Hepatocyte (in vitro differentiated cells): ENCODE measurements around the gene PSMD12. TPM values are rescaled to one million over a fixed set of nuclear protein-coding genes. Genes with fewer than 3 reads are reported as not detected.
A peak's percentile ranks its signal among the peaks of the same experiment; 100 is the strongest.

Experiments used
- DNase-seq: peaks from one replicate; pipeline ENCODE4 v3.0.0-alpha.2; 2016; ENCODE audit warnings: low spot score
- H2AFZ ChIP-seq: fragments of 200-600 bp; sonication (generic); 2 replicates; pipeline ENCODE4 v1.6.0; 2016; ENCODE audit warnings: antibody characterized with exemption, mild to moderate bottlenecking
- H3K27ac ChIP-seq: fragments of 200-600 bp; sonication (generic); 2 replicates; pipeline ENCODE4 v1.5.1; 2016; ENCODE audit warnings: mild to moderate bottlenecking
- H3K27me3 ChIP-seq: fragments of 200-600 bp; sonication (generic); 2 replicates; pipeline ENCODE4 v1.6.1; 2016
- H3K36me3 ChIP-seq: fragments of 200-600 bp; sonication (generic); replicated peaks from 2 replicates; pipeline ENCODE4 v1.5.1; 2016; ENCODE audit warnings: low read depth; ENCODE audit not compliant: insufficient read depth
- H3K4me1 ChIP-seq: fragments of 200-600 bp; sonication (generic); 2 replicates; pipeline ENCODE4 v1.5.1; 2016; ENCODE audit warnings: mild to moderate bottlenecking, moderate library complexity; ENCODE audit not compliant: insufficient read depth
- H3K4me2 ChIP-seq: fragments of 200-600 bp; sonication (generic); 2 replicates; pipeline ENCODE4 v1.6.0; 2016
- H3K4me3 ChIP-seq: fragments of 200-600 bp; sonication (generic); 2 replicates; pipeline ENCODE4 v1.5.1; 2016; ENCODE audit warnings: mild to moderate bottlenecking
- H3K79me2 ChIP-seq: fragments of 200-600 bp; sonication (generic); 2 replicates; pipeline ENCODE4 v1.6.0; 2017; ENCODE audit warnings: mild to moderate bottlenecking
- H3K9me2 ChIP-seq: fragments of 200-600 bp; sonication (generic); replicated peaks from 2 replicates; pipeline ENCODE4 v1.6.0; 2017; ENCODE audit warnings: mild to moderate bottlenecking; ENCODE audit not compliant: insufficient read depth
- H3K9me3 ChIP-seq: fragments of 200-600 bp; sonication (generic); 2 replicates; pipeline ENCODE4 v1.5.1; 2016; ENCODE audit warnings: low read depth, mild to moderate bottlenecking
- H4K20me1 ChIP-seq: fragments of 200-600 bp; sonication (generic); 2 replicates; pipeline ENCODE4 v1.6.0; 2016; ENCODE audit warnings: mild to moderate bottlenecking; ENCODE audit not compliant: insufficient read depth, poor library complexity, severe bottlenecking
- CTCF ChIP-seq: fragments of 200-600 bp; sonication (generic); IDR thresholded peaks from 2 replicates; pipeline ENCODE4 v1.5.1; 2016; ENCODE audit warnings: antibody characterized with exemption, mild to moderate bottlenecking; ENCODE audit not compliant: poor library complexity
- EZH2 ChIP-seq: fragments of 200-600 bp; sonication (generic); IDR thresholded peaks from 2 replicates; pipeline ENCODE4 v1.6.1; 2016; ENCODE audit warnings: antibody characterized with exemption, mild to moderate bottlenecking, borderline replicate concordance
- EZH2phosphoT487 ChIP-seq: fragments of 200-600 bp; sonication (generic); IDR thresholded peaks from one replicate; pipeline ENCODE4 v1.6.1; 2018; ENCODE audit warnings: antibody characterized with exemption, mild to moderate bottlenecking, low read depth, moderate library complexity; ENCODE audit not compliant: unreplicated experiment, severe bottlenecking
- WGBS: methylation state at CpG from one replicate; pipeline ENCODE4 v1.1.6; 2016; ENCODE audit warnings: low lambda C conversion rate; ENCODE audit errors: missing lambda C conversion rate; 5-methylcytosine and 5-hydroxymethylcytosine counted together
- polyA plus RNA-seq: library from polyadenylated mRNA; unstranded; fragments of >200 nt; fragmentation: Nextera tagmentation; extraction: Ambion mirVana; gene quantifications from 2 replicates; pipeline ENCODE4 v1.2.1, GENCODE V29; 2016
- total RNA-seq: library from RNA; depleted of rRNA; stranded (reverse); fragments of >200 nt; gene quantifications from 2 replicates; pipeline ENCODE4 v1.2.3, GENCODE V29; 2014

Gene PSMD12
- total and polyA plus RNA-seq, 2 experiments from 2014 or later, result 28.4 to 65.3 TPM

- 69% methylated on average over 16 of the region's 16 CpGs for WGBS
- Histone ChIP-seq H3K79me2 (peaks cover 38% of the 10 kb centered on the region), H3K9me3 (no peaks in the 10 kb centered on the region), H3K27me3 (no peaks in the 10 kb centered on the region), H3K4me3 (no peak overlapping the region), H2AFZ (no peak overlapping the region), H4K20me1 (no peaks in the 10 kb centered on the region), H3K27ac (no peak overlapping the region), H3K4me1 (peaks cover 14% of the 10 kb centered on the region), H3K9me2 (no peaks in the 10 kb centered on the region), H3K36me3 (no peaks in the 10 kb centered on the region), H3K4me2 (no peak overlapping the region)
- DNase-seq, result peak; percentile 56
- TF ChIP-seq CTCF, result peak; percentile 64
- no peak for TF ChIP-seq EZH2
- no peak for TF ChIP-seq EZH2phosphoT487
These were observed 20.7 kb upstream of the PSMD12 start for GRCh38 chr17:67386965-67387551.

GRCh38 chr17:67385122-67385988 lies 19.0 kb upstream of the PSMD12 start:
- H3K4me3 ChIP-seq, result no peak overlapping the region
- H4K20me1 ChIP-seq, result no peaks in the 10 kb centered on the region
- peaks cover 4% of the 10 kb centered on the region for H3K4me1 ChIP-seq
- H3K36me3 ChIP-seq, result no peaks in the 10 kb centered on the region
- H3K79me2 ChIP-seq, result peaks cover 43% of the 10 kb centered on the region
- H3K27ac ChIP-seq, result no peak overlapping the region
- no peaks in the 10 kb centered on the region for H3K27me3 ChIP-seq
- DNase-seq, result no peak
- no peak overlapping the region for H3K4me2 ChIP-seq
- no peak overlapping the region for H2AFZ ChIP-seq
- no peaks in the 10 kb centered on the region for H3K9me2 ChIP-seq
- TF ChIP-seq EZH2 (no peak), CTCF (no peak), EZH2phosphoT487 (no peak)
- WGBS, result 94% methylated on average over 19 of the region's 20 CpGs
- no peaks in the 10 kb centered on the region for H3K9me3 ChIP-seq

- H3K4me1 ChIP-seq, result peaks cover 3% of the 10 kb centered on the region
- no peak overlapping the region for H3K27ac ChIP-seq
- TF ChIP-seq EZH2phosphoT487, result no peak
- H3K36me3 ChIP-seq, result no peaks in the 10 kb centered on the region
- H3K27me3 ChIP-seq, result no peaks in the 10 kb centered on the region
- H3K4me3 ChIP-seq, result no peak overlapping the region
- H4K20me1 ChIP-seq, result no peaks in the 10 kb centered on the region
- DNase-seq, result no peak
- no peaks in the 10 kb centered on the region for H3K9me3 ChIP-seq
- 65% methylated on average over 1 of the region's 1 CpG for WGBS
- H3K79me2 ChIP-seq, result peaks cover 46% of the 10 kb centered on the region
- no peak overlapping the region for H3K4me2 ChIP-seq
- H2AFZ ChIP-seq, result no peak overlapping the region
- no peaks in the 10 kb centered on the region for H3K9me2 ChIP-seq
These were observed 15.5 kb upstream of the PSMD12 start for GRCh38 chr17:67381929-67382257.

- Histone ChIP-seq H3K79me2 (peaks cover 28% of the 10 kb centered on the region), H3K4me2 (peak overlapping the region; percentile 98), H3K27me3 (no peaks in the 10 kb centered on the region), H3K4me1 (peaks cover 3% of the 10 kb centered on the region), H3K9me3 (no peaks in the 10 kb centered on the region), H3K9me2 (no peaks in the 10 kb centered on the region), H3K27ac (peak overlapping the region; percentile 79), H2AFZ (peak overlapping the region; percentile 94), H4K20me1 (no peaks in the 10 kb centered on the region), H3K4me3 (peak overlapping the region; percentile 31), H3K36me3 (no peaks in the 10 kb centered on the region)
- WGBS, result 61% methylated on average over 8 of the region's 8 CpGs
- TF ChIP-seq CTCF (no peak), EZH2 (no peak), EZH2phosphoT487 (no peak)
- no peak for DNase-seq
These were observed 12.9 kb upstream of the PSMD12 start for GRCh38 chr17:67379251-67379630.
